ENCODE results near the gene VIL1. TPM values are rescaled to one million over a fixed set of nuclear protein-coding genes. Genes with fewer than 3 reads are reported as not detected.

The VIL1 gene
- total and polyA plus RNA-seq, 9 donors = 0.05 to 1.3 (median 0.38) TPM; not detected in 6

GRCh38 chr2:218479595-218479994, 60.7 kb downstream of the VIL1 start:
- intact Hi-C loops (cut with DNase I) = no loop called here
- TF ChIP-seq POLR2A (IDR thresholded peaks at IDR 0.05) (no peak), EP300 (IDR thresholded peaks at IDR 0.05) (no peak)
- TF ChIP-seq, protein P1, sequence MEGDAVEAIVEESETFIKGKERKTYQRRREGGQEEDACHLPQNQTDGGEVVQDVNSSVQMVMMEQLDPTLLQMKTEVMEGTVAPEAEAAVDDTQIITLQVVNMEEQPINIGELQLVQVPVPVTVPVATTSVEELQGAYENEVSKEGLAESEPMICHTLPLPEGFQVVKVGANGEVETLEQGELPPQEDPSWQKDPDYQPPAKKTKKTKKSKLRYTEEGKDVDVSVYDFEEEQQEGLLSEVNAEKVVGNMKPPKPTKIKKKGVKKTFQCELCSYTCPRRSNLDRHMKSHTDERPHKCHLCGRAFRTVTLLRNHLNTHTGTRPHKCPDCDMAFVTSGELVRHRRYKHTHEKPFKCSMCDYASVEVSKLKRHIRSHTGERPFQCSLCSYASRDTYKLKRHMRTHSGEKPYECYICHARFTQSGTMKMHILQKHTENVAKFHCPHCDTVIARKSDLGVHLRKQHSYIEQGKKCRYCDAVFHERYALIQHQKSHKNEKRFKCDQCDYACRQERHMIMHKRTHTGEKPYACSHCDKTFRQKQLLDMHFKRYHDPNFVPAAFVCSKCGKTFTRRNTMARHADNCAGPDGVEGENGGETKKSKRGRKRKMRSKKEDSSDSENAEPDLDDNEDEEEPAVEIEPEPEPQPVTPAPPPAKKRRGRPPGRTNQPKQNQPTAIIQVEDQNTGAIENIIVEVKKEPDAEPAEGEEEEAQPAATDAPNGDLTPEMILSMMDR (IDR thresholded peaks at IDR 0.05) = no peak
- Histone ChIP-seq H3K4me1 (ENCODE audit: insufficient read depth) (no peaks in the 10 kb centered on the region), H3K27ac (no peak overlapping the region), H3K27me3 (no peaks in the 10 kb centered on the region), H3K4me3 (no peak overlapping the region), H3K36me3 (no peaks in the 10 kb centered on the region), H3K9me3 (no peaks in the 10 kb centered on the region)
- WGBS, 3 donors = 95 to 100% (median 99%) methylated on average over 2 of the region's 2 CpGs
- no peak for DNase-seq

GRCh38 chr2:218482651-218483050, 63.7 kb downstream of the VIL1 start:
- Histone ChIP-seq H3K4me1 (ENCODE audit: insufficient read depth) (no peaks in the 10 kb centered on the region), H3K27ac (no peak overlapping the region), H3K36me3 (no peaks in the 10 kb centered on the region), H3K27me3 (no peaks in the 10 kb centered on the region), H3K9me3 (no peaks in the 10 kb centered on the region), H3K4me3 (no peak overlapping the region)
- WGBS, 3 donors = 30 to 42% (median 38%) methylated on average over 1 of the region's 1 CpG
- DNase-seq = no peak
- TF ChIP-seq, protein P1 (IDR thresholded peaks at IDR 0.05) = no peak
- no peak for TF ChIP-seq EP300 (IDR thresholded peaks at IDR 0.05)
- no peak for TF ChIP-seq POLR2A (IDR thresholded peaks at IDR 0.05)
- intact Hi-C loops (cut with DNase I) = no loop called here

GRCh38 chr2:218485986-218486667, 67.2 kb downstream of the VIL1 start:
- 68 to 75% (median 68%) methylated on average over 7 of the region's 7 CpGs for WGBS, 3 donors
- intact Hi-C loops (cut with DNase I) = no loop called here

GRCh38 chr2:218500501-218501060, 81.7 kb downstream of the VIL1 start:
- Histone ChIP-seq H3K9me3 (no peaks in the 10 kb centered on the region), H3K27ac (no peak overlapping the region), H3K4me1 (ENCODE audit: insufficient read depth) (no peaks in the 10 kb centered on the region), H3K4me3 (no peak overlapping the region), H3K27me3 (no peaks in the 10 kb centered on the region), H3K36me3 (no peaks in the 10 kb centered on the region)
- intact Hi-C loops (cut with DNase I) = no loop called here
- WGBS, 3 donors = 86 to 87% (median 86%) methylated on average over 10 of the region's 10 CpGs
- no peak for DNase-seq
- TF ChIP-seq, protein P1 (IDR thresholded peaks at IDR 0.05) = no peak
- TF ChIP-seq POLR2A (IDR thresholded peaks at IDR 0.05) = no peak
- no peak for TF ChIP-seq EP300 (IDR thresholded peaks at IDR 0.05)

More at GRCh38 chr2:218485986-218486667, 67.2 kb downstream of the VIL1 start:
- H3K4me3 ChIP-seq = no peak overlapping the region
- no peak for DNase-seq
- H3K27me3 ChIP-seq = no peaks in the 10 kb centered on the region
- no peak for TF ChIP-seq EP300 (IDR thresholded peaks at IDR 0.05)
- TF ChIP-seq, protein P1 (IDR thresholded peaks at IDR 0.05) = no peak
- no peak for TF ChIP-seq POLR2A (IDR thresholded peaks at IDR 0.05)
- H3K9me3 ChIP-seq = no peaks in the 10 kb centered on the region
- no peaks in the 10 kb centered on the region for H3K36me3 ChIP-seq
- no peaks in the 10 kb centered on the region for H3K4me1 ChIP-seq (ENCODE audit: insufficient read depth)
- H3K27ac ChIP-seq = no peak overlapping the region

All from ovary (tissue), 9 donors.